WERI-Rb-1 (cell line): ENCODE data around the gene SSX2IP.

ENCODE experiments used
- DNase-seq: peaks from one replicate; pipeline ENCODE4 v3.0.0-alpha.2; 2020
- H3K27ac ChIP-seq: fragments of 250-450 bp; sonication (Bioruptor Pico); 2 replicates; pipeline ENCODE4 v1.5.1; 2020; ENCODE audit warnings: mild to moderate bottlenecking, moderate library complexity
- H3K27me3 ChIP-seq: fragments of 250-450 bp; sonication (Bioruptor Pico); 2 replicates; pipeline ENCODE4 v1.5.1; 2021; ENCODE audit warnings: mild to moderate bottlenecking, low read depth, moderate library complexity; ENCODE audit not compliant: insufficient read depth, severe bottlenecking
- H3K36me3 ChIP-seq: fragments of 250-450 bp; sonication (Bioruptor Pico); 2 replicates; pipeline ENCODE4 v1.5.1; 2020; ENCODE audit warnings: mild to moderate bottlenecking, moderate library complexity
- H3K4me3 ChIP-seq: 2 replicates; pipeline ENCODE4 v1.5.1; 2011; ENCODE audit warnings: low read depth, mild to moderate bottlenecking, control low read depth, low read length
- H3K9me3 ChIP-seq: fragments of 250-450 bp; sonication (Bioruptor Pico); 2 replicates; pipeline ENCODE4 v1.5.1; 2021; ENCODE audit warnings: mild to moderate bottlenecking, moderate library complexity; ENCODE audit not compliant: severe bottlenecking
- CTCF ChIP-seq: IDR thresholded peaks from 2 replicates; pipeline ENCODE4 v1.5.1; 2011; ENCODE audit warnings: low read depth, mild to moderate bottlenecking, control low read depth, inconsistent platforms, low read length

Gene SSX2IP

GRCh38 chr1:84632673-84633434 is 57.4 kb downstream of the SSX2IP start:
- no peak overlapping the region for H3K27ac ChIP-seq
- H3K4me3 ChIP-seq, result no peak overlapping the region
- no peak for TF ChIP-seq CTCF
- no peaks in the 10 kb centered on the region for H3K36me3 ChIP-seq
- no peak for DNase-seq
- H3K27me3 ChIP-seq, result no peaks in the 10 kb centered on the region
- no peaks in the 10 kb centered on the region for H3K9me3 ChIP-seq

DNA sequence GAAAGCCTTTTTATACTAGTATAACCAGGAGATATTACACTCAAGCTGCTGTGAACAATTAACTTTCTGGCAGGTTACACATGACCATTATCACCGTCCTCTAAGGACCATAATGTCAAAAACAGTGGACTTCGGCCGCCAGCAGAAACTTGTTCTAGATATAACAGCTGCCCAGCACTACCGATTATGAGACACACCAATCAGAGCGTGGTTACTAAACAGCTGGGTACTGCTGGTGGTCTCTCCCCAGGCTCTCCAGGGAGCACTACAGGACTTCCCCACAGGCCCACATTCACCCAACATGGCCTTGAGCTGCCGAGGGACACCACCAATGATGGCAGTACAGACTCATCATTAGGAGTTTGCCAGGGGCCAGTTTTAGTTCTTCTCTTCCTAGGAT is 58.1 kb downstream of the SSX2IP start:
- Histone ChIP-seq H3K27ac (no peak overlapping the region), H3K9me3 (no peaks in the 10 kb centered on the region), H3K4me3 (no peak overlapping the region), H3K27me3 (no peaks in the 10 kb centered on the region), H3K36me3 (no peaks in the 10 kb centered on the region)
- DNase-seq, result no peak
- TF ChIP-seq CTCF, result no peak

GRCh38 chr1:84624876-84625275 is 65.4 kb downstream of the SSX2IP start:
- Histone ChIP-seq H3K36me3 (no peaks in the 10 kb centered on the region), H3K9me3 (no peaks in the 10 kb centered on the region), H3K27me3 (no peaks in the 10 kb centered on the region), H3K27ac (no peak overlapping the region), H3K4me3 (no peak overlapping the region)
- no peak for DNase-seq
- TF ChIP-seq CTCF, result no peak

GRCh38 chr1:84621553-84621952 is 68.7 kb downstream of the SSX2IP start:
- Histone ChIP-seq H3K9me3 (no peaks in the 10 kb centered on the region), H3K27me3 (no peaks in the 10 kb centered on the region), H3K4me3 (no peak overlapping the region), H3K27ac (no peak overlapping the region), H3K36me3 (no peaks in the 10 kb centered on the region)
- DNase-seq, result no peak
- TF ChIP-seq CTCF, result no peak

GRCh38 chr1:84620720-84621313 is 69.4 kb downstream of the SSX2IP start:
- Histone ChIP-seq H3K36me3 (no peaks in the 10 kb centered on the region), H3K27ac (peak overlapping the region; percentile 63), H3K27me3 (no peaks in the 10 kb centered on the region), H3K4me3 (peak overlapping the region; percentile 42), H3K9me3 (no peaks in the 10 kb centered on the region)
- DNase-seq, result peak; percentile 69
- TF ChIP-seq CTCF, result peak; percentile 59; the same call in 1 of the 2 replicates
